Stimulated activated naive CD4-positive, alpha-beta T cell (primary cell): ENCODE data around the gene NRXN3.

ENCODE experiments used
- DNase-seq, 6 experiments: peaks; one replicate each; lab custom pipeline; 2025; lab: John Stamatoyannopoulos, UW

Gene NRXN3

GRCh38 chr14:79418649-79419415 is 1248.7 kb downstream of the NRXN3 start:
- no peak for DNase-seq

- no peak for DNase-seq
These were observed 1249.6 kb downstream of the NRXN3 start for GRCh38 chr14:79419571-79420327.

GRCh38 chr14:79420725-79421124 is 1250.6 kb downstream of the NRXN3 start:
- no peak for DNase-seq

- no peak for DNase-seq
These were observed 1251.6 kb downstream of the NRXN3 start for GRCh38 chr14:79421811-79422210.

GRCh38 chr14:79424462-79424861 is 1254.3 kb downstream of the NRXN3 start:
- no peak for DNase-seq

- DNase-seq: no peak
These were observed 1256.1 kb downstream of the NRXN3 start for GRCh38 chr14:79426103-79426755.

- DNase-seq: no peak
These were observed 1262.5 kb downstream of the NRXN3 start for GRCh38 chr14:79432640-79433039.

GRCh38 chr14:79436335-79436734 is 1266.2 kb downstream of the NRXN3 start:
- DNase-seq: no peak

- DNase-seq: no peak
These were observed 1267.8 kb downstream of the NRXN3 start for GRCh38 chr14:79437951-79438350.

GRCh38 chr14:79438696-79439342 is 1268.6 kb downstream of the NRXN3 start:
- DNase-seq: no peak

- DNase-seq: no peak
These were observed 1272.6 kb downstream of the NRXN3 start for GRCh38 chr14:79442786-79443185.

- DNase-seq: no peak
These were observed 1273.4 kb downstream of the NRXN3 start for GRCh38 chr14:79443602-79444001.

GRCh38 chr14:79448960-79449359 is 1278.8 kb downstream of the NRXN3 start:
- DNase-seq: no peak

GRCh38 chr14:79451601-79452000 is 1281.4 kb downstream of the NRXN3 start:
- DNase-seq: no peak

GRCh38 chr14:79453276-79453675 is 1283.1 kb downstream of the NRXN3 start:
- DNase-seq: no peak

GRCh38 chr14:79464468-79464867 is 1294.3 kb downstream of the NRXN3 start:
- no peak for DNase-seq

GRCh38 chr14:79465651-79466050 is 1295.5 kb downstream of the NRXN3 start:
- no peak for DNase-seq

- no peak for DNase-seq
These were observed 1296.9 kb downstream of the NRXN3 start for GRCh38 chr14:79466938-79467527.

GRCh38 chr14:79467835-79468234 is 1297.7 kb downstream of the NRXN3 start:
- no peak for DNase-seq

- DNase-seq: no peak
These were observed 1298.3 kb downstream of the NRXN3 start for GRCh38 chr14:79468486-79468885.

- DNase-seq: no peak
These were observed 1303.5 kb downstream of the NRXN3 start for GRCh38 chr14:79473651-79474050.
